IMR-90 (cell line): ENCODE measurements around the gene HOXA10. TPM values are rescaled to one million over a fixed set of nuclear protein-coding genes. Genes with fewer than 3 reads are reported as not detected.

Source experiments
- ATAC-seq: fragments of 200-7000 bp; cut with Tn5 transposase; 2 replicates; pipeline ENCODE4 v1.9.1; 2020; ENCODE audit warnings: low read depth, mild to moderate bottlenecking, moderate library complexity
- BruUV-seq: library from RNA; stranded (reverse); fragments of 400-500 nt; replicated peaks from 2 replicates; lab custom pipeline; 2021; lab: Mats Ljungman, UMichigan
- CTCF ChIA-PET: fragments of 300-600 bp; formaldehyde crosslinking; extraction: SDS; loops from one replicate; lab custom pipeline; 2021; ENCODE audit warnings: antibody characterized with exemption; lab: Yijun Ruan, JAX
- POLR2A ChIA-PET: fragments of 300-600 bp; sonication (Branson Sonifier 250); formaldehyde crosslinking; loops from one replicate; lab custom pipeline; 2022; ENCODE audit warnings: antibody characterized with exemption; ENCODE audit not compliant: unreplicated experiment; lab: Charles Lee
- DNase-seq: peaks from one replicate; pipeline ENCODE4 v3.0.0; 2013
- H2AFZ ChIP-seq: replicated peaks from 2 replicates; pipeline ENCODE3; 2013; ENCODE audit warnings: low read length, mild to moderate bottlenecking; ENCODE audit not compliant: poor library complexity
- H2AK5ac ChIP-seq: 2 replicates; pipeline ENCODE4 v1.6.1; 2013; ENCODE audit warnings: low read depth, low read length, inconsistent platforms
- H2AK9ac ChIP-seq: replicated peaks from 2 replicates; pipeline ENCODE3; 2013; ENCODE audit warnings: mild to moderate bottlenecking, low read depth, low read length, moderate library complexity; ENCODE audit not compliant: poor library complexity
- H2BK120ac ChIP-seq: 2 replicates; pipeline ENCODE4 v1.6.1; 2013; ENCODE audit warnings: low read depth, low read length, inconsistent platforms
- H2BK15ac ChIP-seq: 3 replicates; pipeline ENCODE4 v1.6.1; 2013; ENCODE audit warnings: low read depth, low read length, inconsistent platforms
- H2BK20ac ChIP-seq: 2 replicates; pipeline ENCODE4 v1.6.1; 2013; ENCODE audit warnings: low read depth, mild to moderate bottlenecking, inconsistent platforms, low read length, moderate library complexity
- H2BK5ac ChIP-seq: 2 replicates; pipeline ENCODE4 v1.6.1; 2013; ENCODE audit warnings: mild to moderate bottlenecking, low read depth, low read length, inconsistent platforms; ENCODE audit not compliant: poor library complexity, severe bottlenecking
- H3K14ac ChIP-seq: replicated peaks from 2 replicates; pipeline ENCODE4 v1.6.1; 2013; ENCODE audit warnings: low read depth, low read length, inconsistent platforms
- H3K18ac ChIP-seq: 2 replicates; pipeline ENCODE4 v1.6.1; 2013; ENCODE audit warnings: low read depth, low read length, control low read depth
- H3K23ac ChIP-seq: 2 replicates; pipeline ENCODE4 v1.6.1; 2013; ENCODE audit warnings: low read depth, low read length, inconsistent platforms
- H3K27ac ChIP-seq: 2 replicates; pipeline ENCODE4 v1.5.1; 2013; ENCODE audit warnings: mild to moderate bottlenecking, control low read depth, low read length; ENCODE audit not compliant: insufficient read depth
- H3K27me3 ChIP-seq: 2 replicates; pipeline ENCODE4 v1.6.1; 2013; ENCODE audit warnings: low read length; ENCODE audit not compliant: control insufficient read depth, insufficient read depth
- H3K36me3 ChIP-seq: 2 replicates; pipeline ENCODE4 v1.6.1; 2013; ENCODE audit warnings: low read length, mixed read lengths; ENCODE audit not compliant: control insufficient read depth, insufficient read depth
- H3K4ac ChIP-seq: 2 replicates; pipeline ENCODE4 v1.6.1; 2013; ENCODE audit warnings: low read depth, low read length, inconsistent platforms
- H3K4me1 ChIP-seq: 2 replicates; pipeline ENCODE4 v1.6.1; 2013; ENCODE audit warnings: low read length, mixed read lengths; ENCODE audit not compliant: control insufficient read depth, insufficient read depth
- H3K4me2 ChIP-seq: 2 replicates; pipeline ENCODE4 v1.6.1; 2013; ENCODE audit warnings: low read depth, mild to moderate bottlenecking, control low read depth, low read length, moderate library complexity
- H3K4me3 ChIP-seq: 2 replicates; pipeline ENCODE4 v1.5.1; 2013; ENCODE audit warnings: low read depth, mild to moderate bottlenecking, control low read depth, low read length, moderate library complexity; ENCODE audit not compliant: insufficient read depth
- H3K56ac ChIP-seq: 2 replicates; pipeline ENCODE4 v1.6.1; 2013; ENCODE audit warnings: low read length, inconsistent platforms; ENCODE audit not compliant: insufficient read depth; ENCODE audit errors: extremely low read depth
- H3K79me1 ChIP-seq, 2 experiments: 2 replicates each; pipeline ENCODE4 v1.6.1; 2013; ENCODE audit warnings: low read length in 2 of 2, inconsistent platforms in 1 of 2, low read depth in 1 of 2
- H3K9ac ChIP-seq: 2 replicates; pipeline ENCODE4 v1.6.1; 2013; ENCODE audit warnings: low read depth, low read length, control low read depth
- H3K9me1 ChIP-seq: 2 replicates; pipeline ENCODE4 v1.6.1; 2013; ENCODE audit warnings: low read length, inconsistent platforms; ENCODE audit not compliant: insufficient read depth
- H3K9me3 ChIP-seq: 2 replicates; pipeline ENCODE4 v1.6.1; 2013; ENCODE audit warnings: low read length; ENCODE audit not compliant: control insufficient read depth, insufficient read depth
- H4K20me1 ChIP-seq: 2 replicates; pipeline ENCODE4 v1.6.1; 2013; ENCODE audit warnings: low read length, inconsistent platforms; ENCODE audit not compliant: insufficient read depth
- H4K5ac ChIP-seq: 2 replicates; pipeline ENCODE4 v1.6.1; 2013; ENCODE audit warnings: mild to moderate bottlenecking, low read depth, low read length, control low read depth
- H4K8ac ChIP-seq, 2 experiments: 2 replicates each; pipeline ENCODE4 v1.6.1; 2013; ENCODE audit warnings: low read depth in 2 of 2, low read length in 2 of 2, control low read depth in 1 of 2, inconsistent platforms in 1 of 2
- H4K91ac ChIP-seq: 2 replicates; pipeline ENCODE4 v1.6.1; 2013; ENCODE audit warnings: low read depth, low read length, inconsistent platforms; ENCODE audit not compliant: insufficient read depth
- BHLHE40 ChIP-seq: fragments of 150-350 bp; IDR thresholded peaks from 2 replicates; pipeline ENCODE4 v1.6.1; 2016; ENCODE audit warnings: mild to moderate bottlenecking, low read depth, low read length
- CEBPB ChIP-seq: IDR thresholded peaks from 2 replicates; pipeline ENCODE4 v1.6.1; 2012; ENCODE audit warnings: low read depth, low read length, improper control_type of control experiment
- CHD1 ChIP-seq: IDR thresholded peaks from 2 replicates; pipeline ENCODE4 v1.6.1; 2012; ENCODE audit warnings: low read depth, low read length, improper control_type of control experiment
- ELK1 ChIP-seq: fragments of 150-350 bp; IDR thresholded peaks from 2 replicates; pipeline ENCODE4 v1.6.1; 2016; ENCODE audit warnings: low read depth, mild to moderate bottlenecking, low read length, moderate library complexity, borderline replicate concordance
- FOS ChIP-seq: fragments of 150-350 bp; IDR thresholded peaks from 2 replicates; pipeline ENCODE4 v1.6.1; 2016; ENCODE audit warnings: low read depth, low read length
- MAZ ChIP-seq: IDR thresholded peaks from 2 replicates; pipeline ENCODE4 v1.6.1; 2012; ENCODE audit warnings: low read depth, mild to moderate bottlenecking, low read length, improper control_type of control experiment, moderate library complexity, borderline replicate concordance
- MXI1 ChIP-seq: IDR thresholded peaks from 2 replicates; pipeline ENCODE4 v1.6.1; 2012; ENCODE audit warnings: low read depth, mild to moderate bottlenecking, low read length, moderate library complexity, borderline replicate concordance
- NFE2L2 ChIP-seq: fragments of 150-350 bp; IDR thresholded peaks from 2 replicates; pipeline ENCODE4 v1.6.1; 2016; ENCODE audit warnings: low read depth, mild to moderate bottlenecking, low read length
- RAD21 ChIP-seq: IDR thresholded peaks from 2 replicates; pipeline ENCODE4 v1.6.1; 2012; ENCODE audit warnings: low read length, improper control_type of control experiment
- RCOR1 ChIP-seq: IDR thresholded peaks from 2 replicates; pipeline ENCODE4 v1.6.1; 2012; ENCODE audit warnings: mild to moderate bottlenecking, low read length, improper control_type of control experiment; ENCODE audit not compliant: insufficient replicate concordance
- RFX5 ChIP-seq: IDR thresholded peaks from 2 replicates; pipeline ENCODE4 v1.8.0; 2012; ENCODE audit warnings: low read depth, mild to moderate bottlenecking, low read length, moderate library complexity
- SMC3 ChIP-seq: fragments of 150-350 bp; IDR thresholded peaks from 2 replicates; pipeline ENCODE4 v1.6.1; 2016; ENCODE audit warnings: low read depth, mild to moderate bottlenecking, antibody characterized with exemption, low read length, moderate library complexity
- USF2 ChIP-seq: fragments of 150-350 bp; IDR thresholded peaks from 2 replicates; pipeline ENCODE4 v1.6.1; 2017; ENCODE audit warnings: mild to moderate bottlenecking, antibody characterized with exemption, low read length, low read depth
- WGBS, 2 experiments: methylation state at CpG; one replicate each; pipeline versions ENCODE4 v1.1.5 to v1.1.7; 2013; ENCODE audit warnings: missing lambda C conversion rate in 2 of 2; ENCODE audit not compliant: insufficient read length in 1 of 2; ENCODE audit errors: extremely low coverage in 2 of 2; 5-methylcytosine and 5-hydroxymethylcytosine counted together
- dilution Hi-C: fragments of 300-500 bp; cut with HindIII; formaldehyde crosslinking; loops from one replicate; pipeline ENCODE4 v1.14.3; 2018; ENCODE audit warnings: low sequenced_read_pairs; ENCODE audit not compliant: unreplicated experiment
- in situ Hi-C: fragments of 300-500 bp; cut with MboI; formaldehyde crosslinking; loops from 3 replicates; pipeline ENCODE4 v1.14.3; 2019; ENCODE audit warnings: low sequenced_read_pairs, inconsistent platforms, mixed read lengths
- intact Hi-C: fragments of 100-400 bp; cut with micrococcal nuclease; formaldehyde crosslinking; loops from 2 replicates; pipeline ENCODE4 v1.10.0; 2022
- polyA plus RNA-seq, 3 experiments: library from polyadenylated mRNA; depleted of rRNA; stranded (reverse); fragments of >200 nt; gene quantifications; 2 replicates each; pipeline ENCODE4 v1.2.3, GENCODE V29; 2012; ENCODE audit warnings: low replicate concordance in 1 of 3
- total RNA-seq: library from RNA; depleted of rRNA; stranded (reverse); fragments of >200 nt; gene quantifications from 2 replicates; pipeline ENCODE4 v1.2.3, GENCODE V29; 2012
- TF ChIP-seq, protein P1 (sequence below): conservative IDR thresholded peaks from 2 replicates; pipeline ENCODE4 v1.5.1; 2012; ENCODE audit warnings: mild to moderate bottlenecking, low read depth, low read length, improper control_type of control experiment

Gene HOXA10
- total and polyA plus RNA-seq, 2 of the 4 experiments (the other 2 are of a cell fraction) = 0.10 to 0.18 TPM

DNA sequence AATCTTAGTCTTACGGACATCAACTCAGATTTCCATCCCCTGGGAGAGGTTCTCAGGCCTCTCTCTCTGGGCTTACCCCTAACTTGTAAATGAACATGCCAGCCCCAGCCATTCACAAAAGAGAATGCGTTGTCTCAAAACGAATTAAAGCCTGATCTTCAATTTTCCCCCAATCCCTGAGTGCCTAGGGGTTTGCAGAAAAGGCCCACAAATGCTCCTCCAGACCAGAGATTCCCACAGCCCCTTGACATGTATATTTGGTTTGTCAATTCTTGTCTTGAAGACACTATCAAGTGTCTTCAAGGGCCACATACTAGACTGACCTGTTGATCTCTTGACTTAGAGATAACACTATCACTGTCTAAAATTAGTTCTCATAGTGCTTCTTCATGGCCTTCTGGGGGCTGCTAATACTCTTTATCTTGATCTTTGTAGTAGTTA lies 37.7 kb upstream of the HOXA10 start:
- ChIA-PET CTCF (interaction anchor here (0.7 to 1.0 kb wide), 2 partner anchors 365 to 371 kb away, joined by 3 read pairs; no protein-coding TSS in a partner anchor), POLR2A (no interaction called here)
- no peak overlapping the region for H3K9ac ChIP-seq
- H3K9me3 ChIP-seq = no peaks in the 10 kb centered on the region
- no peak overlapping the region for H3K23ac ChIP-seq
- H3K4me2 ChIP-seq = no peak overlapping the region
- no peaks in the 10 kb centered on the region for H3K4me1 ChIP-seq
- no TSS peak for BruUV-seq
- H2AK5ac ChIP-seq = no peak overlapping the region
- no CpG with 5 or more reads among the region's 3 CpGs for WGBS, 2 experiments
- H4K8ac ChIP-seq = no peak overlapping the region
- ATAC-seq (no peak), DNase-seq (no peak)
- H3K79me1 ChIP-seq = no peaks in the 10 kb centered on the region
- TF ChIP-seq CHD1 = no peak
- no peak for TF ChIP-seq RAD21
- no peak for TF ChIP-seq FOS
- TF ChIP-seq RCOR1 = no peak
- TF ChIP-seq, protein P1, sequence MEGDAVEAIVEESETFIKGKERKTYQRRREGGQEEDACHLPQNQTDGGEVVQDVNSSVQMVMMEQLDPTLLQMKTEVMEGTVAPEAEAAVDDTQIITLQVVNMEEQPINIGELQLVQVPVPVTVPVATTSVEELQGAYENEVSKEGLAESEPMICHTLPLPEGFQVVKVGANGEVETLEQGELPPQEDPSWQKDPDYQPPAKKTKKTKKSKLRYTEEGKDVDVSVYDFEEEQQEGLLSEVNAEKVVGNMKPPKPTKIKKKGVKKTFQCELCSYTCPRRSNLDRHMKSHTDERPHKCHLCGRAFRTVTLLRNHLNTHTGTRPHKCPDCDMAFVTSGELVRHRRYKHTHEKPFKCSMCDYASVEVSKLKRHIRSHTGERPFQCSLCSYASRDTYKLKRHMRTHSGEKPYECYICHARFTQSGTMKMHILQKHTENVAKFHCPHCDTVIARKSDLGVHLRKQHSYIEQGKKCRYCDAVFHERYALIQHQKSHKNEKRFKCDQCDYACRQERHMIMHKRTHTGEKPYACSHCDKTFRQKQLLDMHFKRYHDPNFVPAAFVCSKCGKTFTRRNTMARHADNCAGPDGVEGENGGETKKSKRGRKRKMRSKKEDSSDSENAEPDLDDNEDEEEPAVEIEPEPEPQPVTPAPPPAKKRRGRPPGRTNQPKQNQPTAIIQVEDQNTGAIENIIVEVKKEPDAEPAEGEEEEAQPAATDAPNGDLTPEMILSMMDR = no peak
- TF ChIP-seq SMC3 = no peak
- TF ChIP-seq MXI1 = no peak
- no peak for TF ChIP-seq CEBPB
- no peak for TF ChIP-seq RFX5
- TF ChIP-seq NFE2L2 = no peak
- TF ChIP-seq BHLHE40 = no peak
- TF ChIP-seq MAZ = no peak
- TF ChIP-seq ELK1 = no peak
- TF ChIP-seq USF2 = no peak
- H3K27ac ChIP-seq = no peak overlapping the region
- no peaks in the 10 kb centered on the region for H4K20me1 ChIP-seq
- no peak overlapping the region for H3K18ac ChIP-seq
- no peak overlapping the region for H3K14ac ChIP-seq
- H3K56ac ChIP-seq = no peak overlapping the region
- no peak overlapping the region for H4K91ac ChIP-seq
- intact Hi-C loops = loop anchor here (5.0 kb wide), 3 partner anchors 451 to 811 kb away; partner anchors contain the start of gene HIBADH
- no peak overlapping the region for H2AK9ac ChIP-seq
- no peak overlapping the region for H2AFZ ChIP-seq
- no peak overlapping the region for H3K4ac ChIP-seq
- H2BK15ac ChIP-seq = no peak overlapping the region
- in situ Hi-C loops = no loop called here
- no peak overlapping the region for H3K4me3 ChIP-seq
- no peak overlapping the region for H2BK5ac ChIP-seq
- no peak overlapping the region for H2BK20ac ChIP-seq
- H3K9me1 ChIP-seq = no peaks in the 10 kb centered on the region
- H3K27me3 ChIP-seq = peaks cover 96% of the 10 kb centered on the region
- H4K5ac ChIP-seq = no peak overlapping the region
- dilution Hi-C loops = no loop called here
- no peak overlapping the region for H2BK120ac ChIP-seq
- H3K36me3 ChIP-seq = no peaks in the 10 kb centered on the region
